GM18499 (cell line): ENCODE measurements around the gene NNAT.
A peak's percentile ranks its signal among the peaks of the same experiment; 100 is the strongest.

Experiments used
- ATAC-seq: cut with Tn5 transposase; IDR thresholded peaks from one replicate; pipeline ENCODE4 v1.9.1; 2021; ENCODE audit warnings: moderate number of reproducible peaks; ENCODE audit not compliant: insufficient read depth, unreplicated experiment

Gene NNAT

GRCh38 chr20:37523012-37523391 is 2.0 kb downstream of the NNAT start:
- ATAC-seq, result no peak

- no peak for ATAC-seq
Observed at GRCh38 chr20:37523911-37524700, 3.1 kb downstream of the NNAT start.

GRCh38 chr20:37524859-37525708 is 4.0 kb downstream of the NNAT start:
- no peak for ATAC-seq

- ATAC-seq, result no peak
Observed at GRCh38 chr20:37525810-37526209, 4.8 kb downstream of the NNAT start.

GRCh38 chr20:37526238-37526838 is 5.3 kb downstream of the NNAT start:
- no peak for ATAC-seq

GRCh38 chr20:37526839-37527637 is 6.0 kb downstream of the NNAT start:
- no peak for ATAC-seq

- peak; percentile 49 for ATAC-seq
Observed at GRCh38 chr20:37527638-37528445, 6.8 kb downstream of the NNAT start, which contains the start of gene BLCAP. Gene BLCAP, minus strand, starts transcription at chr20:37527876. Its CDS starts 8,702 bp downstream, at chr20:37519174.

- no peak for ATAC-seq
Observed at GRCh38 chr20:37528446-37529213, 7.6 kb downstream of the NNAT start.

GRCh38 chr20:37529214-37529967 is 8.3 kb downstream of the NNAT start:
- no peak for ATAC-seq

GRCh38 chr20:37529968-37530600 is 9.0 kb downstream of the NNAT start:
- no peak for ATAC-seq

GRCh38 chr20:37530696-37531095 is 9.6 kb downstream of the NNAT start:
- no peak for ATAC-seq

GRCh38 chr20:37531856-37532255 is 10.8 kb downstream of the NNAT start:
- no peak for ATAC-seq

- no peak for ATAC-seq
Observed at GRCh38 chr20:37533154-37533715, 12.2 kb downstream of the NNAT start.

GRCh38 chr20:37534401-37535157 is 13.5 kb downstream of the NNAT start:
- peak; percentile 73 for ATAC-seq

- no peak for ATAC-seq
Observed at GRCh38 chr20:37535443-37536132, 14.5 kb downstream of the NNAT start.

GRCh38 chr20:37537505-37537904 is 16.5 kb downstream of the NNAT start:
- ATAC-seq, result no peak
